KOPT-K1 (cell line): ENCODE results near the gene SCUBE1.
"Not testable (repeated sequence)": the region's sequence is repeated elsewhere in the genome, so short reads cannot be mapped to it uniquely, and the experiment has no call there.

ENCODE experiments used
- H3K27ac ChIP-seq: fragments of 200-600 bp; sonication (generic); 2 replicates; pipeline ENCODE4 v1.5.1; 2016; ENCODE audit warnings: antibody characterized with exemption, mild to moderate bottlenecking, low read depth, low read length; ENCODE audit not compliant: poor library complexity, severe bottlenecking
- H3K36me3 ChIP-seq: fragments of 200-600 bp; sonication (generic); 2 replicates; pipeline ENCODE4 v1.5.1; 2017; ENCODE audit warnings: antibody characterized with exemption, mild to moderate bottlenecking, low read length, moderate library complexity; ENCODE audit not compliant: insufficient read depth
- H3K9me3 ChIP-seq: fragments of 200-600 bp; sonication (generic); 2 replicates; pipeline ENCODE4 v1.5.1; 2017; ENCODE audit warnings: antibody characterized with exemption, low read length, mild to moderate bottlenecking; ENCODE audit not compliant: insufficient read depth, poor library complexity, severe bottlenecking

The SCUBE1 gene

GRCh38 chr22:43375951-43376455 is 32.8 kb upstream of the SCUBE1 start:
- Histone ChIP-seq H3K9me3 (no peaks in the 10 kb centered on the region), H3K36me3 (no peaks in the 10 kb centered on the region)

GRCh38 chr22:43370036-43370435 is 26.9 kb upstream of the SCUBE1 start:
- Histone ChIP-seq H3K27ac (no peak overlapping the region), H3K9me3 (no peaks in the 10 kb centered on the region), H3K36me3 (no peaks in the 10 kb centered on the region)

More at GRCh38 chr22:43375951-43376455, 32.8 kb upstream of the SCUBE1 start:
- H3K27ac ChIP-seq = no peak overlapping the region

DNA sequence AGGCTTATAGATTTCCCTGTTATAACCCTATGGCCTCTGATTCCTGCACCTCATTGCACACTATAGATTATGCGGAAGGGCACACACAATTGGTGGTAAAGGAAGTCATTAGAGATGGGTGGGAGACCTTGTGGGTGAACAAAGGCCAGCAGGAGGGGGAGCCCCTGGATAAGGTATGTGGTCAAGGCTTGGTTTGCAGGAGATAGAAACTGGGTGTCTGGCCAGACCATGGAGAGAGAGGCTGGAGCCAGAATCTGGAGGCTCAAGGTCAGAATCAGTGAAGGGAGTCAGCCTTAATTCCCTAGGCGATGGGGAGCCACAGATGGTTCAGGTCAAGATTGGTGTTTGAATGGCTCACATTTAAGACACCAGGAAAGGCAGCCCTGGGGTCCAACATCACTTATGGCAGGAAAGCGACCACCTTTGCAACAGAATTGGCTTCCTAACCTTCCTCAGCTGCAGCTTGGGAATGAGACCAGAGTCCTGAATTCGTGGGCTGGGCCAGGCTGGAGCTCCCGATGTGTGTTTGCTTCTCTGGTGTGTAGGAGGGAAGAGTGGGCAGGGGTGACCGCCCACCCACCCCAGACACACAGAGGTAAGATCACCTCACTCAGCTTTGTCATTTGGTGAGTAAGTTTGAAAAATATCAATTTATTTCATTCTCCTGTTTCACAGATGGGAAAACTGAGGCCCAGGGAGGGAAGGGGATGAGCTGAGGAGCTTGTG is 22.7 kb upstream of the SCUBE1 start:
- Histone ChIP-seq H3K36me3 (no peaks in the 10 kb centered on the region), H3K9me3 (no peaks in the 10 kb centered on the region), H3K27ac (no peak overlapping the region)

DNA sequence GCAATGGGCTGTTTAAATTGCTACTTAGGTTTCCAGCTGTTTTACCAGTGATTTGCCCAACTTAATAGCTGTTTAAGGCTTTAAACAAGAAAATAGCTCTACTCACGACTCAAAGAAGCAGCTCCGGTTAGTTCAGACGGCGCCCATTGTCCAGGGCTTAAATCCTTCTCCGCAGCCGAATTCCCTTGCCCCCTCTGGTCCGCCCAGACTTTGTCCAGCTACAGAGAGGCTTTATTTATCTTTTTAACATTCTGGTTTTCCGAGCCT is 20.9 kb upstream of the SCUBE1 start:
- Histone ChIP-seq H3K27ac (no peak overlapping the region), H3K9me3 (no peaks in the 10 kb centered on the region), H3K36me3 (no peaks in the 10 kb centered on the region)

- no peaks in the 10 kb centered on the region for H3K36me3 ChIP-seq
- no peak overlapping the region for H3K27ac ChIP-seq
- no peaks in the 10 kb centered on the region for H3K9me3 ChIP-seq
Measured at GRCh38 chr22:43363315-43364168, 20.4 kb upstream of the SCUBE1 start.

DNA sequence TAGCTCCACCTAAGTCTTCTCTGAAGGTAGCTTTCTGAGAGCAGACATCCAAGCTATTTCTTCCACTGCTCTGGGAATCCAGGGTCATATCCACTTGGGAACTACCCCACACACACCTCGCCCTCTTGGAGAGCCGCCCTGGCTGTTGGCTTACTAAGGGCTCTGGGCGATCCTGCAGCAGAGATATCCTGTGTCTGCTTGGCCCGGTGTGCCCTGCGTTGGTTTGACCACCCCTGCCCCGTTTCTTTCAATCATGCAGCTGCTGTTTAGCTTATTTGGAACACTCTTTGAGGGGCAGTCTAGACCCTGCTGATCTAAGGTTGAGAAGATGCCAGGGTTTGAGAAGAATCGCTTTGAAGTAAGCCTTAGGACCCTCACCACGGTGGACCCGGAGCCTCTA is 17.4 kb upstream of the SCUBE1 start:
- H3K27ac ChIP-seq = no peak overlapping the region
- no peaks in the 10 kb centered on the region for H3K36me3 ChIP-seq
- H3K9me3 ChIP-seq = no peaks in the 10 kb centered on the region

- no peaks in the 10 kb centered on the region for H3K9me3 ChIP-seq
- no peaks in the 10 kb centered on the region for H3K36me3 ChIP-seq
- no peak overlapping the region for H3K27ac ChIP-seq
Measured at GRCh38 chr22:43356881-43357280, 13.7 kb upstream of the SCUBE1 start.

DNA sequence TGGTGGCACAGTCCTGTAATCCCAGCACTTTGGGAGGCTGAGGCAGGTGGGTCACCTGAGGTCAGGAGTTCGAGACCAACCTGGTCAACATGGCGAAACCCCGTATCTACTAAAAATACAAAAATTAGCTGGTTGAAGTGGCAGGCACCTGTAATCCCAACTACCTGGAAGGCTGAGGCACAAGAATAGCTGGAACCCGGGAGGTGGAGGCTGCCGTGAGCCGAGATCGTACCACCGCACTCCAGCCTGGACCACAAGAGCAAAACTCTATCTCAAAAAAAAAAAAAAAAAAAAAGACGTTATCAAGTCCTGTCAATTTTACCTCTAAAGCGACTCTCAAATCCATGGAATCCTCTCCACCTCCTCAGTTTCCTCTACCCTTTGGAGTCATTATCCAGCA is 12.5 kb upstream of the SCUBE1 start:
- not testable (repeated sequence) for H3K27ac ChIP-seq, H3K36me3 ChIP-seq, H3K9me3 ChIP-seq

DNA sequence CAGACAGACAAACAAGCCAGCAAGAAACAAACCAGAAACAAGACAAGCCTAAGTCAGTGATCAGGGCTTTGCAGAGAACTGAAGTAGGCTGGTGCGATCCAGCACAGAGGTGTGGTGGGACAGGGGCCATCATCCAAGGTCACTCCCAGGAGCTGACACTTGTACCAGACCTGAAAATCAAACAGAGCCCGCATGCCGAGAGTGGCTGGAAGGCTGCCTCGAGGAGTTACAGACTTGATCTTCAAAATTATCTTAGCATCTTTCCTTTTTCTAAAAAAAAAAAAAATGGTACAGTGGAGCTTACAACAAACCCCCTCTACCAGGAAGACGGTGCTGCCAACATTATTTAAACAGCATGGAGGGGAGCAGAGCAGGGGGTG is 8.8 kb upstream of the SCUBE1 start:
- Histone ChIP-seq H3K27ac (no peak overlapping the region), H3K9me3 (no peaks in the 10 kb centered on the region), H3K36me3 (no peaks in the 10 kb centered on the region)

DNA sequence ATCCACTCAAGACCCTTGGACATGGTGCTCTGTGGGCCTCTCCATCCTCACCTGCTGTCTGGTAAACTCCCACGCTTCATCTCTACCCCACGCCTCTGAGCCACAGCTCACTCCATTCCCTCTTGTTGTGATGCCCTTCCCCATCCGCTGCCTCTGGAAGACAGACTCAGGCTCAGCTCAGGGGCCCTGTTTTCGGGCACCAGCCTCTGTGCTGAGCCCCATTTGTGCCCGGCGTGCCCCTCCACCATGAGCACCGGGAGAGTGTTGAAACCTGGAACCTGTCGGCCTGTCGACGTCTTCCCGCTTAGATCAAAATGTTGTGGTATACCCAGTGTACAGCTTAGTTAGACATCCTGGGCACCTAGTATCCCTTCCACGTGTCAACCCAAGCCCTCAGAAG is 6.5 kb upstream of the SCUBE1 start:
- no peaks in the 10 kb centered on the region for H3K9me3 ChIP-seq
- H3K27ac ChIP-seq = no peak overlapping the region
- no peaks in the 10 kb centered on the region for H3K36me3 ChIP-seq

DNA sequence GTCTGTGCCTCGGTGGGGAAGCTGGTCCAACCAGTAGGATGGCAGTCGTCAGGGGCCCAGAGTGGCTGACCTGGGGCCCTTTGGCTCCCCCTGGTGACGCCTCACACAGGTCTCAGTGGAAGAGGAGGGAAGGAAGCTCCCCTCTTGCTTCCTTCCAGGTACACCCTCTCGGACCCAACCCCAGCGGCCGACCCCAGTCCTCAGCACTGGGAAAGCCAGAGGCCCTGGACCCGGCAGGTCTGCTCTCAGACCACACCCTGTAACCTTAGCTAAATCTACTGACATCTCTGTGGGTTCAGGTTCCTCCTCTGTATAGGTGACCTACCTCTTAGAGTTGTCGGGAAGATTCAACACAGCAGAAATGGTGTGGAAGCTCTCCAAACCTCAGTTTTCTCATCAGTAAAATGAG is 3.4 kb upstream of the SCUBE1 start:
- no peaks in the 10 kb centered on the region for H3K9me3 ChIP-seq
- H3K27ac ChIP-seq = no peak overlapping the region
- H3K36me3 ChIP-seq = no peaks in the 10 kb centered on the region

- Histone ChIP-seq H3K9me3 (no peaks in the 10 kb centered on the region), H3K27ac (no peak overlapping the region), H3K36me3 (no peaks in the 10 kb centered on the region)
Measured at GRCh38 chr22:43345761-43346301, 2.7 kb upstream of the SCUBE1 start.

- Histone ChIP-seq H3K9me3 (no peaks in the 10 kb centered on the region), H3K27ac (no peak overlapping the region), H3K36me3 (no peaks in the 10 kb centered on the region)
Measured at GRCh38 chr22:43345356-43345755, 2.2 kb upstream of the SCUBE1 start.

- Histone ChIP-seq H3K36me3 (no peaks in the 10 kb centered on the region), H3K27ac (no peak overlapping the region), H3K9me3 (no peaks in the 10 kb centered on the region)
Measured at GRCh38 chr22:43344520-43344787, 1.3 kb upstream of the SCUBE1 start.

DNA sequence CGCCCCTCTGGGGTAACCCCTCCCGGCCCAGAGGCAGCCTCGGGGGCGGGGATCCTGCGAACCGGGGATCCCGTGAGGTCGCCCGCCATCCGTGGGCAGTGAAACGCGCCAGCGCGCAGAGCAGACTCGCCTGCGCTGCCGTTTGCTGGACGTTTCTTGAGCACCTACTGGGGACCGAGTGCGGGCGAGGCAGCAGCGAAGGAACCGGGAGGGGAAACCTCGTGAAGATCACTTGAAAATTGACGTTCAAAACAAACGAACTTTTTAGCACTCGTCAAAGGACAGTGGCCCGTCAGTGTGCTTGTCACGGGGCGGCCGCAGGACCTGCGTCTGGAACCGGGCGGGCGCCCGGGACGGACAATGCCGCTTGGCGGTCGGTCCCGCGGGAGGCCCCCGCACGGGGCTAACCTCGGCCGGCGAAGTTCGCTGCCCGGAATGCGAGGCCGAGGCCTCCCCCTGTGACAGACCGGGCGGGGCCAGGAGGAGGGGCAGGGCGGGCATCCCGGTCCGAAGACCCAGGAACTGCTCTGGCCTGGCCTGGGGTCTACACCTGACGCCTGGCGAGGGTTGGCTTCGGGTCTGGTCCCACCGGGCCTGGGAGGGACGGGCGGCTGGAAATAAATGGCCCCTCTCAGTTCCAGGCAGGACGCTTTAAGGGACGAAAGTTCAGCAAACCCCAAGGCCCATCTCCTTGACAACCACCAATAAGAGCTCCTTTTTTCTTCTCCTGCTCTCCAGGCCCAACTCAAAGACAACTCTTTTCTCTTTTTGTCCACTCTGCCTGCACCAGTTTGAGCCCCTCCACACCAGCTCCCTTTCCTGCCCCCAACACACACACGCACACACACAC is 723 bp upstream of the SCUBE1 start:
- Histone ChIP-seq H3K27ac (no peak overlapping the region), H3K9me3 (no peaks in the 10 kb centered on the region), H3K36me3 (no peaks in the 10 kb centered on the region)
